Activated T-helper 17 cell treated with anti-CD3 and anti-CD28 coated beads, Interleukin-2, amount 50 U/mL, for 72 hours (primary cell): ENCODE data around the gene TSFM. TPM values are rescaled to one million over a fixed set of nuclear protein-coding genes. Genes with fewer than 3 reads are reported as not detected.
"Not testable (repeated sequence)": the region's sequence is repeated elsewhere in the genome, so short reads cannot be mapped to it uniquely, and the experiment has no call there.

Source experiments
- ATAC-seq: fragments of 150-1000 bp; cut with Tn5 transposase; replicated peaks from 2 replicates; pipeline ENCODE4 v1.10.0; 2021; ENCODE audit warnings: mild to moderate bottlenecking, moderate library complexity
- H3K27ac Mint-ChIP-seq: one replicate; pipeline ENCODE4 v1.8.0; 2022; ENCODE audit warnings: mixed read lengths
- H3K27me3 Mint-ChIP-seq: one replicate; pipeline ENCODE4 v1.8.0; 2022; ENCODE audit warnings: mixed read lengths
- H3K36me3 Mint-ChIP-seq: one replicate; pipeline ENCODE4 v1.8.0; 2022; ENCODE audit warnings: low read depth, mild to moderate bottlenecking, mixed read lengths
- H3K4me1 Mint-ChIP-seq: one replicate; pipeline ENCODE4 v1.8.0; 2022; ENCODE audit warnings: mixed read lengths
- H3K4me3 Mint-ChIP-seq: one replicate; pipeline ENCODE4 v1.8.0; 2022; ENCODE audit warnings: mild to moderate bottlenecking, mixed read lengths
- H3K9me3 Mint-ChIP-seq: one replicate; pipeline ENCODE4 v1.8.0; 2022; ENCODE audit warnings: mixed read lengths
- total RNA-seq, 2 donors: library from RNA; stranded (reverse); gene quantifications; one replicate each; pipeline ENCODE4 v1.2.3, GENCODE V29; 2022

Gene TSFM
- total RNA-seq, 2 donors from 2014 or later: 30.7 to 63.8 TPM

- ATAC-seq: peak; percentile 80
- no peaks in the 10 kb centered on the region for H3K27me3 Mint-ChIP-seq
- H3K27ac Mint-ChIP-seq: peak overlapping the region; percentile 67
- H3K4me3 Mint-ChIP-seq: peak overlapping the region; percentile 93
- no peaks in the 10 kb centered on the region for H3K9me3 Mint-ChIP-seq
- H3K4me1 Mint-ChIP-seq: peaks cover 15% of the 10 kb centered on the region
- H3K36me3 Mint-ChIP-seq: peaks cover 81% of the 10 kb centered on the region
Observed at GRCh38 chr12:57765003-57765697, 17.4 kb upstream of the TSFM start.

GRCh38 chr12:57765698-57766463 lies 16.7 kb upstream of the TSFM start:
- Mint-ChIP-seq H3K27me3 (no peaks in the 10 kb centered on the region), H3K9me3 (no peaks in the 10 kb centered on the region), H3K4me3 (peak overlapping the region; percentile 93), H3K36me3 (peaks cover 81% of the 10 kb centered on the region), H3K4me1 (peaks cover 23% of the 10 kb centered on the region), H3K27ac (peak overlapping the region; percentile 67)
- peak; percentile 30 for ATAC-seq

- peak; percentile 20 for ATAC-seq
- H3K9me3 Mint-ChIP-seq: no peaks in the 10 kb centered on the region
- H3K4me3 Mint-ChIP-seq: peak within 1 kb of the TSS; percentile 93
- peaks cover 30% of the 10 kb centered on the region for H3K4me1 Mint-ChIP-seq
- no peaks in the 10 kb centered on the region for H3K27me3 Mint-ChIP-seq
- peaks cover 80% of the 10 kb centered on the region for H3K36me3 Mint-ChIP-seq
- peak within 1 kb of the TSS; percentile 25 for H3K27ac Mint-ChIP-seq
Observed at GRCh38 chr12:57766464-57767304, 15.9 kb upstream of the TSFM start, which contains the start of gene CYP27B1. TSS of gene CYP27B1 (minus strand) at chr12:57767078. CDS start at chr12:57767041, 37 bp downstream.

- no peaks in the 10 kb centered on the region for H3K27me3 Mint-ChIP-seq
- H3K9me3 Mint-ChIP-seq: no peaks in the 10 kb centered on the region
- peak overlapping the region; percentile 93 for H3K4me3 Mint-ChIP-seq
- no peak for ATAC-seq
- H3K36me3 Mint-ChIP-seq: peaks cover 80% of the 10 kb centered on the region
- H3K27ac Mint-ChIP-seq: no peak overlapping the region
- H3K4me1 Mint-ChIP-seq: peaks cover 32% of the 10 kb centered on the region
Observed at GRCh38 chr12:57767305-57767698, 15.3 kb upstream of the TSFM start.

GRCh38 chr12:57767876-57768275 lies 14.7 kb upstream of the TSFM start:
- no peaks in the 10 kb centered on the region for H3K27me3 Mint-ChIP-seq
- peak overlapping the region; percentile 93 for H3K4me3 Mint-ChIP-seq
- no peak for ATAC-seq
- peaks cover 75% of the 10 kb centered on the region for H3K36me3 Mint-ChIP-seq
- no peaks in the 10 kb centered on the region for H3K9me3 Mint-ChIP-seq
- H3K27ac Mint-ChIP-seq: no peak overlapping the region
- H3K4me1 Mint-ChIP-seq: peaks cover 32% of the 10 kb centered on the region

- no peaks in the 10 kb centered on the region for H3K9me3 Mint-ChIP-seq
- no peak for ATAC-seq
- H3K27ac Mint-ChIP-seq: peak overlapping the region; percentile 7
- H3K27me3 Mint-ChIP-seq: no peaks in the 10 kb centered on the region
- H3K36me3 Mint-ChIP-seq: peaks cover 63% of the 10 kb centered on the region
- H3K4me1 Mint-ChIP-seq: peaks cover 23% of the 10 kb centered on the region
- peak overlapping the region; percentile 95 for H3K4me3 Mint-ChIP-seq
Observed at GRCh38 chr12:57769594-57769993, 13.0 kb upstream of the TSFM start.

- Mint-ChIP-seq H3K36me3 (peaks cover 60% of the 10 kb centered on the region), H3K27ac (peak overlapping the region; percentile 96), H3K27me3 (no peaks in the 10 kb centered on the region), H3K4me3 (peak overlapping the region; percentile 95), H3K4me1 (peaks cover 25% of the 10 kb centered on the region), H3K9me3 (no peaks in the 10 kb centered on the region)
- no peak for ATAC-seq
Observed at GRCh38 chr12:57770734-57771133, 11.9 kb upstream of the TSFM start.

GRCh38 chr12:57771236-57771872 lies 11.2 kb upstream of the TSFM start:
- ATAC-seq: peak; percentile 78

GRCh38 chr12:57771873-57772428 lies 10.6 kb upstream of the TSFM start, which contains the start of gene METTL1:
TSS of gene METTL1 (minus strand) at chr12:57772105. CDS start at chr12:57772083, 22 bp downstream.
- ATAC-seq: peak; percentile 91
- peaks cover 30% of the 10 kb centered on the region for H3K4me1 Mint-ChIP-seq
- H3K36me3 Mint-ChIP-seq: peaks cover 64% of the 10 kb centered on the region
- H3K27me3 Mint-ChIP-seq: no peaks in the 10 kb centered on the region
- peak within 1 kb of the TSS; percentile 96 for H3K27ac Mint-ChIP-seq
- no peaks in the 10 kb centered on the region for H3K9me3 Mint-ChIP-seq
- peak within 1 kb of the TSS; percentile 95 for H3K4me3 Mint-ChIP-seq

More at GRCh38 chr12:57771236-57771872, 11.2 kb upstream of the TSFM start:
- Mint-ChIP-seq H3K4me1 (peaks cover 30% of the 10 kb centered on the region), H3K36me3 (peaks cover 64% of the 10 kb centered on the region), H3K27ac (peak overlapping the region; percentile 96), H3K9me3 (no peaks in the 10 kb centered on the region), H3K4me3 (peak overlapping the region; percentile 95), H3K27me3 (no peaks in the 10 kb centered on the region)

GRCh38 chr12:57772429-57773322 lies 9.9 kb upstream of the TSFM start, which contains the start of gene EEF1AKMT3:
TSS of gene EEF1AKMT3 (plus strand) at chr12:57772614. CDS start at chr12:57772725, 111 bp downstream.
- H3K4me1 Mint-ChIP-seq: peaks cover 30% of the 10 kb centered on the region
- H3K36me3 Mint-ChIP-seq: peaks cover 60% of the 10 kb centered on the region
- H3K4me3 Mint-ChIP-seq: peak within 1 kb of the TSS; percentile 95
- no peaks in the 10 kb centered on the region for H3K9me3 Mint-ChIP-seq
- ATAC-seq: peak; percentile 48
- H3K27ac Mint-ChIP-seq: peak within 1 kb of the TSS; percentile 96
- H3K27me3 Mint-ChIP-seq: no peaks in the 10 kb centered on the region

- H3K27ac Mint-ChIP-seq, H3K9me3 Mint-ChIP-seq, ATAC-seq, H3K27me3 Mint-ChIP-seq: not testable (repeated sequence)
- H3K4me1 Mint-ChIP-seq: peaks cover 33% of the 10 kb centered on the region
- H3K4me3 Mint-ChIP-seq: peak overlapping the region; percentile 95
- H3K36me3 Mint-ChIP-seq: peaks cover 40% of the 10 kb centered on the region
Observed at GRCh38 chr12:57774634-57775033, 8.0 kb upstream of the TSFM start.

- Mint-ChIP-seq H3K4me1 (peaks cover 32% of the 10 kb centered on the region), H3K36me3 (peaks cover 36% of the 10 kb centered on the region), H3K27ac (no peak overlapping the region), H3K9me3 (no peaks in the 10 kb centered on the region), H3K27me3 (no peaks in the 10 kb centered on the region), H3K4me3 (no peak overlapping the region)
- no peak for ATAC-seq
Observed at GRCh38 chr12:57775044-57775443, 7.5 kb upstream of the TSFM start.
